Measurements from ENCODE around the gene S100A14.
"Not testable (repeated sequence)": the region's sequence is repeated elsewhere in the genome, so short reads cannot be mapped to it uniquely, and the experiment has no call there.

S100A14 gene

GRCh38 chr1:153583976-153584375 lies 32.1 kb downstream of the S100A14 start:
- DNase-seq, result no peak

GRCh38 chr1:153583514-153583913 lies 32.6 kb downstream of the S100A14 start:
- DNase-seq, result not testable (repeated sequence)

- DNase-seq, result not testable (repeated sequence)
Measured at GRCh38 chr1:153582836-153583235, 33.3 kb downstream of the S100A14 start.

GRCh38 chr1:153578936-153579335 lies 37.2 kb downstream of the S100A14 start:
- no peak for DNase-seq

- DNase-seq, result no peak
Measured at GRCh38 chr1:153578490-153578889, 37.6 kb downstream of the S100A14 start.

GRCh38 chr1:153577624-153578051 lies 38.5 kb downstream of the S100A14 start:
- DNase-seq, result no peak

- no peak for DNase-seq
Measured at GRCh38 chr1:153577138-153577537, 39.0 kb downstream of the S100A14 start.

- not testable (repeated sequence) for DNase-seq
Measured at GRCh38 chr1:153575497-153575896, 40.6 kb downstream of the S100A14 start.

GRCh38 chr1:153575081-153575491 lies 41.0 kb downstream of the S100A14 start:
- not testable (repeated sequence) for DNase-seq

GRCh38 chr1:153573351-153573750 lies 42.8 kb downstream of the S100A14 start:
- no peak for DNase-seq

GRCh38 chr1:153572569-153573015 lies 43.5 kb downstream of the S100A14 start:
- DNase-seq, result peak; percentile 26

GRCh38 chr1:153571706-153572105 lies 44.4 kb downstream of the S100A14 start:
- no peak for DNase-seq

- DNase-seq, result no peak
Measured at GRCh38 chr1:153570874-153571273, 45.3 kb downstream of the S100A14 start.

- no peak for DNase-seq
Measured at GRCh38 chr1:153569465-153569864, 46.7 kb downstream of the S100A14 start.

- DNase-seq, result peak; percentile 72
Measured at GRCh38 chr1:153568367-153569099, 47.6 kb downstream of the S100A14 start.

- DNase-seq, result no peak
Measured at GRCh38 chr1:153567621-153568366, 48.3 kb downstream of the S100A14 start.

GRCh38 chr1:153566414-153567371 lies 49.4 kb downstream of the S100A14 start:
- DNase-seq, result peak; percentile 65

- no peak for DNase-seq
Measured at GRCh38 chr1:153565529-153566374, 50.4 kb downstream of the S100A14 start, which contains the start of gene S100A2. S100A2 (minus strand) TSS chr1:153565844; CDS start chr1:153563877, 1,967 bp downstream.

Measured in effector CD4-positive, alpha-beta T cell (primary cell).